Prostate gland (tissue), 2 donors: Measurements from ENCODE around the gene EIF1AX. TPM values are rescaled to one million over a fixed set of nuclear protein-coding genes. Genes with fewer than 3 reads are reported as not detected.
"Not testable (repeated sequence)": the region's sequence is repeated elsewhere in the genome, so short reads cannot be mapped to it uniquely, and the experiment has no call there.

Experiments
- DNase-seq: peaks from one replicate; pipeline ENCODE4 v3.0.0-alpha.2; 2019; ENCODE audit warnings: low spot score
- H3K27ac ChIP-seq, 2 donors: fragments of 200-600 bp; sonication (generic); 2 replicates each; pipeline ENCODE4 v1.5.1; 2017 to 2019
- H3K27me3 ChIP-seq: fragments of 200-600 bp; sonication (generic); replicated peaks from 2 replicates; pipeline ENCODE4 v1.5.1; 2019; ENCODE audit not compliant: insufficient read depth
- H3K36me3 ChIP-seq, 2 donors: fragments of 200-600 bp; sonication (generic); 1 replicate in 1 of 2; 2 replicates in 1 of 2; pipeline versions ENCODE4 v1.5.1 to v1.8.1; 2017 to 2019
- H3K4me1 ChIP-seq: fragments of 200-600 bp; sonication (generic); replicated peaks from 2 replicates; pipeline ENCODE4 v1.5.1; 2019
- H3K4me3 ChIP-seq, 2 donors: fragments of 200-600 bp; sonication (generic); 2 replicates each; pipeline ENCODE4 v1.5.1; 2017 to 2019
- H3K9me3 ChIP-seq: fragments of 200-600 bp; sonication (generic); 2 replicates; pipeline ENCODE4 v1.5.1; 2017
- POLR2A ChIP-seq: fragments of 450-650 bp; IDR thresholded peaks from one replicate; pipeline ENCODE4 v1.6.1; 2016; ENCODE audit warnings: antibody characterized with exemption, mild to moderate bottlenecking
- POLR2AphosphoS5 ChIP-seq: sonication (generic); formaldehyde crosslinking; IDR thresholded peaks from one replicate; pipeline ENCODE4 v1.6.1; 2017; ENCODE audit warnings: antibody characterized with exemption
- WGBS: methylation state at CpG from one replicate; pipeline ENCODE4 v1.1.5; 2018; 5-methylcytosine and 5-hydroxymethylcytosine counted together
- intact Hi-C: fragments of 100-400 bp; cut with DNase I; formaldehyde crosslinking; loops from one replicate; pipeline ENCODE4 v1.14.2; 2022
- total RNA-seq, 2 donors: library from RNA; depleted of rRNA; stranded (reverse); fragments of >200 nt; gene quantifications; one replicate each; pipeline ENCODE4 v1.1.0, GENCODE V29; 2016
- TF ChIP-seq, protein P1 (sequence below), 4 experiments: fragments of 200-600 bp in 2 of 4; fragments of 450-650 bp in 2 of 4; sonication (generic) in 2 of 4; IDR thresholded peaks; 1 replicate in 3 of 4; 2 replicates in 1 of 4; pipeline ENCODE4 v1.5.1; 2016 to 2019; ENCODE audit warnings: antibody characterized with exemption in 4 of 4, mild to moderate bottlenecking in 2 of 4, moderate library complexity in 2 of 4

The EIF1AX gene
- total RNA-seq, 2 donors from 2014 or later: 28.0 to 51.3 TPM

DNA sequence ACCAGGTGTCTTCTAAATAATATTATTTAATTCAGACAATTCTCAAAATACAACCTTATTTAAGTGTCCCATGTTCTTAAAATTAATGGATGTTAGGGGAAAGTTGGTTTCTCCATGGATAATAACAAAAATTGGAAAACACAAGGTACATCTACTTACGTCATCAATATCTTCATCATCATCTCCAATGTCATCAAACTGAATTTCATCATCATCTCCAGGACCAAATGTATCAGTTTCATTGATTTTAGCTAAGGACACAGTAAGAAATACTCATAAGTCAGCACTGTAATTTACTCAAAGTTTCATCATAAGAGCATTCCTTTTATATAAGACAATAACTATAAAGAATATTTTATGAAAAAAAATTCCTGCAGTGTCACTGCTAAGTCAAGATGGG, 11.3 kb downstream of the EIF1AX start:
- Histone ChIP-seq H3K36me3 (no peaks in the 10 kb centered on the region), H3K9me3 (no peaks in the 10 kb centered on the region), H3K4me3 (no peak overlapping the region), H3K4me1 (no peaks in the 10 kb centered on the region), H3K27me3 (no peaks in the 10 kb centered on the region), H3K27ac (no peak overlapping the region)
- TF ChIP-seq POLR2A (no peak), POLR2AphosphoS5 (no peak)
- TF ChIP-seq, protein P1, sequence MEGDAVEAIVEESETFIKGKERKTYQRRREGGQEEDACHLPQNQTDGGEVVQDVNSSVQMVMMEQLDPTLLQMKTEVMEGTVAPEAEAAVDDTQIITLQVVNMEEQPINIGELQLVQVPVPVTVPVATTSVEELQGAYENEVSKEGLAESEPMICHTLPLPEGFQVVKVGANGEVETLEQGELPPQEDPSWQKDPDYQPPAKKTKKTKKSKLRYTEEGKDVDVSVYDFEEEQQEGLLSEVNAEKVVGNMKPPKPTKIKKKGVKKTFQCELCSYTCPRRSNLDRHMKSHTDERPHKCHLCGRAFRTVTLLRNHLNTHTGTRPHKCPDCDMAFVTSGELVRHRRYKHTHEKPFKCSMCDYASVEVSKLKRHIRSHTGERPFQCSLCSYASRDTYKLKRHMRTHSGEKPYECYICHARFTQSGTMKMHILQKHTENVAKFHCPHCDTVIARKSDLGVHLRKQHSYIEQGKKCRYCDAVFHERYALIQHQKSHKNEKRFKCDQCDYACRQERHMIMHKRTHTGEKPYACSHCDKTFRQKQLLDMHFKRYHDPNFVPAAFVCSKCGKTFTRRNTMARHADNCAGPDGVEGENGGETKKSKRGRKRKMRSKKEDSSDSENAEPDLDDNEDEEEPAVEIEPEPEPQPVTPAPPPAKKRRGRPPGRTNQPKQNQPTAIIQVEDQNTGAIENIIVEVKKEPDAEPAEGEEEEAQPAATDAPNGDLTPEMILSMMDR (IDR thresholded peaks at IDR 0.05): no peak
- intact Hi-C loops: loop anchor here (10.0 kb wide), 1 partner anchor 226 kb away; no protein-coding TSS in a partner anchor
- no peak for DNase-seq
- 88% methylated on average over 1 of the region's 1 CpG for WGBS

DNA sequence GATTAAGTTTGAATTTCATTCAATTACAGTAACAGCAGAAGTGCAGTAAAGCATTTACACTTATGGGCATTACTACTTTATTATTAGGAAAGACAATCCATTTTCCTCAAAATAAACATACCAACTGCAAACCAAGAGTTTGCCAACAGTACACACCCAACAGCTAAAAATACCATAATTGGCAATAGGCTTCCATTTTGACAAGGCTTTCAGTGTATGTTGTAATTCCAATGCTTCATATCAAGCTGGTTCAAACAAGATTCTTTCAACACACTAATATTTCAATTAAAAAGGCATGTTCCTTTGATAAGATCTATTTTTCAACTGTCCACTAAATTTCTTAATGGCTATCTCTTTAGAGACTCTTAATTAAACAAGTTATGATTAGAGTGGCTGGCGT, 12.1 kb downstream of the EIF1AX start:
- intact Hi-C loops: no loop called here
- TF ChIP-seq, protein P1 (IDR thresholded peaks at IDR 0.05): no peak
- TF ChIP-seq POLR2A (no peak), POLR2AphosphoS5 (no peak)

DNA sequence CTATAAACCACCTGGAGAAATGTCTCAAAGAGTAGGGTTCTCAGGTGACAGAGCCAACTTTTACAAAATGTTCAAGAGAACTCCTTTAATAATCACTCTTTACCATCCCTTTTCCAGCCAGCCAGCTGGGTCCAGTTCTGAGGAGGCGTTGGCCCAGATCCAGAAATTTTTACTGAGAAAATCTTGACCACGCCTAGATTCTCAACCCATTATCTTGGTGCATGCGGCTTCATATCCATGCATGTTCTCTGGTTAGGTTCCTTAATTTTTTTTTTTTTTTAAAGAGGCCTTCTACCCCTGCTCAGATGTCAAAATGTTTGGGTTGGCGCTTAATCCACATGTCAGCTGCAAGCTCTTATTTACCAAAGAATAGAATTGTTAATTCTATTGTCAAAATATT, 13.0 kb downstream of the EIF1AX start:
- Histone ChIP-seq H3K9me3 (no peaks in the 10 kb centered on the region), H3K27me3 (no peaks in the 10 kb centered on the region), H3K4me1 (no peaks in the 10 kb centered on the region), H3K4me3 (no peak overlapping the region), H3K36me3 (no peaks in the 10 kb centered on the region), H3K27ac (no peak overlapping the region)
- WGBS: 39% methylated on average over 4 of the region's 4 CpGs
- TF ChIP-seq, protein P1 (IDR thresholded peaks at IDR 0.05): no peak
- TF ChIP-seq POLR2AphosphoS5 (no peak), POLR2A (no peak)
- no peak for DNase-seq
- intact Hi-C loops: no loop called here

More for the DNA sequence above, 12.1 kb downstream of the EIF1AX start:
- WGBS: 61% methylated on average over 1 of the region's 1 CpG
- Histone ChIP-seq H3K4me1 (no peaks in the 10 kb centered on the region), H3K27ac (no peak overlapping the region), H3K36me3 (no peaks in the 10 kb centered on the region), H3K4me3 (no peak overlapping the region), H3K27me3 (no peaks in the 10 kb centered on the region), H3K9me3 (no peaks in the 10 kb centered on the region)
- DNase-seq: no peak

DNA sequence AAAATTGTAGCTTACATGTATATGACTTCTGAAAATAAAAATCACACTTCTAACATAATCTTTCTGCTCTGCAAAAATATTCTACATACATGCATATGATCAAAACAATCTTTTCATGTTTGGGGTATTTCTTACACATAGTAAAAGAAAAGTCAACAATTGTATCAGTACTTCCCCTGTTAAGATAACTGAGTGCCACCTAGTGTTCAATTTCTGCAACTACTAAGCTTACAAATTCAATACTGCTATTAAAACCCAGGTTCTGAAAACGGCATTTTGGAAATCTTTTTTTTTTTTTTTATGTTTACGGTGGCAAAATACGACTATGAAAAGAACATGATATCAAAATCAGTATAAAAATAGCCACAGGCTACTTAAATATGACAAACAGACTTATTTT, 14.2 kb downstream of the EIF1AX start:
- H3K36me3 ChIP-seq, DNase-seq, intact Hi-C loops: not testable (repeated sequence)

DNA sequence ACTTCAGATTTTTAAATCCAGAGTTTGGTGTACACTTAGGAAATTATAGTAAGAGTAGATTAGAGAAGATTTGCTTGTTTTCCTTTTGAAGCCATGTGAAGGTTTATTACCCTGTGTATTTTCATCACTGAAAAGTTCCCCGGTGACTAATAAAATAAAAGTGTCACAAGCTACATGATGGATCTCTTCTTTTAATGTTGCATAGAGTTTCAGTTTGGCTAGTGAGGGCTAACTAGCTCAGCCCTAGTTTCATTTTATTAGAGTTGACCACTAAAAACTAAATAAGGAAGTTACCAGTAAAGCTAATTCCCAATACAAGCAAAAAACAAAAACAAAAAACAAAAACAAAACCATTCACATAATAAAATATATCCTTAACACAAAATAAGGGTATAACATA, 14.8 kb downstream of the EIF1AX start:
- H3K27ac ChIP-seq, H3K9me3 ChIP-seq, intact Hi-C loops, DNase-seq, H3K4me3 ChIP-seq, H3K4me1 ChIP-seq, H3K27me3 ChIP-seq, H3K36me3 ChIP-seq: not testable (repeated sequence)
- WGBS: 20% methylated on average over 1 of the region's 1 CpG

More for the DNA sequence above, 14.2 kb downstream of the EIF1AX start:
- not testable (repeated sequence) for H3K9me3 ChIP-seq, H3K4me3 ChIP-seq, H3K4me1 ChIP-seq, H3K27ac ChIP-seq, H3K27me3 ChIP-seq
- 0% methylated on average over 2 of the region's 3 CpGs for WGBS

DNA sequence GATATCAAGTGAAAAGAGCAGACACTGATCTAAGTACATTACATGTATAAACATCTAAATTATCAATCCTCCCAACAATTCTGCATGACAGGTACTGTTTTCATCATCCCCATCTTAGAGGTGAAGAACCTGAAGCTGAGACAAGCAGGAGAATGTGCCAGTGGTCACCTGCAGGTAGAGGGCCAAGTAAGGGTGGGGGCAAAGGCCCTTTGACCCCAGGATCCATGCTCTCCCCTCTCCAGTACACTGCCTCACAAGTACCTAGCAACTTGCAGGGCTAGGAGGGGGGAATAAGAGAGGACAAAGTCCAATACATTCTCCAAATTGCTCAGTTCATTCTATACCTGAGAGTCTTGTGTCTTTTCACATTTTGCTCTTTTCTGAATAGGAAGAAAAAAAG, 16.7 kb downstream of the EIF1AX start:
- Histone ChIP-seq H3K36me3 (no peaks in the 10 kb centered on the region), H3K9me3 (no peaks in the 10 kb centered on the region), H3K4me3 (no peak overlapping the region), H3K4me1 (no peaks in the 10 kb centered on the region), H3K27me3 (no peaks in the 10 kb centered on the region), H3K27ac (no peak overlapping the region)
- intact Hi-C loops: no loop called here
- DNase-seq: no peak
- TF ChIP-seq, protein P1 (IDR thresholded peaks at IDR 0.05): no peak
